GOT3 (cell line): ENCODE measurements around the gene CCM2L.

Experiments
- DNase-seq: peaks from one replicate; lab custom pipeline; 2025; ENCODE audit warnings: mixed read lengths; lab: John Stamatoyannopoulos, UW

Gene CCM2L

DNA sequence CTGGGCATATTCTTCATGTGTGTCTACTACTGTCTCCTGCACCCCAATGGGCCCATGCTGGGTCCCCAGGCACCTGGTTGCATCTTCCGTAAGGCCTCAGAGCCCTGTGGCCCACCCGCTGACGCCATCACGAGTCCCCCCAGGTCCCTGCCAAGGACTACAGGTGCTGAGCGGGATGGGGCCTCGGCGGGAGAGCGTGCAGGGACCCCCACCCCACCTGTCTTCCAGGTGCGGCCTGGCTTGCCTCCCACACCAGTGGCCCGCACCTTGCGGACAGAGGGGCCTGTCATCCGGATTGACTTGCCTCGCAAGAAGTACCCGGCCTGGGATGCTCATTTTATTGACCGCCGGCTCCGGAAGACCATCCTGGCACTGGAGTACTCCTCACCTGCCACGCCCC is 13.2 kb upstream of the CCM2L start:
- DNase-seq: no peak

DNA sequence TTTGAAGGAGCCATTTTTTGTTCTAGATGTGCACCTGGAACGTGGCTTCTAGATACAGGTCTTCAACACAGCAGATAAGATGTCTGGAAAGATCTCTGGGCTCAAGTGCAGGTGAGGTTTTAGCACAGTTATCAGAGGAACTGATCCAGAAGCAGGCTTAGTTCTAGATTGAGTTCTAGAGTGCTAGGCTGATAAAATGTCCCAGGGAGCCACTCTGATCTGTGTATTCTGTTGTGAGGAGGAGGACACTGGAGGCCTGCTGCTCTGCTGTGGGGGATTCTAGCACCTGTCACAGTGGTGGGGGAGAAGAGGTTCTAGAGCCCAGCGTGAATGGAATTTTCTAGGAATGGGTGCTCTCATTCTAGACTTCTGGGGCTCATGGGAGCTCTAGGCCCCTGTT is 12.0 kb upstream of the CCM2L start:
- DNase-seq: no peak

DNA sequence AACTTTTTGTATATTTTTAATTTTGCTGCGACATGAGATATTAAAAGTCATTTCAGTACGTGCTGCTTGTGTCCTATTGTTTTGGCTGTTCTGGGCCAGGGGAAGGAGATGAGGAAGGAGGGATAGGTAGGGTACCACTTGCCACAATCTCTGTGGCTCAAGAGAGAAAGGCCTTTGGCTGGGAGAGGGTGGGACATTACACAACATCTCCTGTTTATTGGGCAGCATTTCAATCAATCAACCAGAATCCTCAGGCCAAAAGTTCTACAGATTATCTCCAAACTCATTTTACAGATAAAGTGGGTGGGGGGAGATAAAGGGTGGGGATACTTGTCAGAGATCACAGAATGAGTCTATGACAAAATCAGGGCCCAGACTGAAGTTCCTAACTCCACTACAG is 6.9 kb upstream of the CCM2L start:
- no peak for DNase-seq

DNA sequence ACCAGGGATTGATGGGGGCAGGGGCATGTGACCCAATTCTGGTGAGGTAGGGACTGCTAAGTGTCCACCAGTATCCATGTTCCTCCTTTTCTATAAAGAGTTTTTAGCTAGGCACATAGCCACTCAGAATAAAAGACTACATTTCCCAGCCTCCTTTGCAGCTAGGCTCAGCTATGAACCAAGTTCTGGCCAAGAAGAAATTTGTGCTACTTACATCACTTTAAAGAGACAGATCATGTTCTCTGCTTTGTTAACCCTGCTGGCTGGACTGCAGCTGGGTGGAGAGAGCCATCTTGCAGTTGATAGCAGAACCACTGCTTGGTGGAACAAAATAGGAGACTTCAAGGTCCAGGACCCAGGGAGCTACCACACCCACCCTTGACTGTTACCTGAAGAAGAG is 5.3 kb upstream of the CCM2L start:
- DNase-seq: no peak

DNA sequence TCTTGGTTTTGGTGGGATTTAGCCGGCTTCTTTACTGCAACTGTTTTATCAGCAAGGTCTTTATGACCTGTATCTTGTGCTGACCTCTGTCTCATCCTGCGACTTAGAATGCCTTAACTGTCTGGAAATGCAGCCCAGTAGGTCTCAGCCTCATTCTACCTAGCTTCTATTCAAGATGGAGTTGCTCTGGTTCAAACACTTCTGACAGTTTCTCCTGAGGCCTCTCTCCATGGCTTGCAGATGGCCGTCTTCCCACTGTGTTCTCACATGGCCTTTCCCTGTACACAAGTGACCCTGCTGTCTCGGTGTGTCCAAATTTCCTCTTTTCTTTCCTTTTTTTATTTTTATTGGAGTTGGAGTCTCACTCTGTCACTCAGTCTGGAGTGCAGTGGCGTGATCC is 4.2 kb upstream of the CCM2L start:
- DNase-seq: no peak

DNA sequence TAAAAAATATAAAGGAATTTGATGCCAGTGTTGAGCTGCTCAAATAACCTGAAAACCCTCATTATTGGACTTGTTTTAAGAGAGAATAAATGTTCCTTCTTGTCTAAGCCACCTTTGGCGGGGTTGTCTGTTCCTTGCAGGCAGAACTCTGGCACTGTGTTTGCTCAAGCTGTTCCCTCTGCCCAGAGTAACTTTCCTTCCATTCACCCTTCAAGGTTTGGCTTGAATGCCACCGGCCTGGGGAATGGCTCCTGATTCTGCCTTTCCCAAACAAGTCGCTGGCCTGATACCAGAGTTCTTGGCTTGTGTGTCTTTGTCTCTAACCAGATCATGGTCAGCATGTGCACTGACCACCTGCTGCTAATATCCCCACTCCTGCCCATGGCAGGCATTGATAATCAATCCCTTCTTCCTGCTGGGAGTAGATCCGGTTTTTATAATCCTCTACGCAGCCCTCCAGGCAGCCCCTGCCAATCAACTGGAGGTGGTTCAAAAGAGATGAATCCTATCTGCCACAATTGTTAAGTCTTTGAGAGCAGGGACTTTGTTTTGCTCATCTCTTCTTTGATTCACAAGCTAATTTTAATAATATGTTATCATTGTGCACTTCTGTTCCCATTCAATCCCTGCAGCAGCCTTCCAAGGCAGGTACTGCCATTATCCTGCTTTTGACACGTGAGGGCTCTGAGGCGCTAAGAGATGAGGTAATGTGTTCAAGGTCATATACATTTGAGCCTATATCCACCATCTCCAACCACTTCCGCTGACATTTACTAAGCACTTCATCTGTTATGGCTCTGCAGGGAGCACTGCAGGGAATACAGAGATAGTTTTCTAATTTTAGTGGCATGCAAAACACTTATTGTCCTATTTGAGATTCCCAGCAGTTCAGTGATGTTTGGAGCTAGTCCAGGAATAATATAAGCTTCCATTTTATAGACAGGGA is 3.1 kb upstream of the CCM2L start:
- no peak for DNase-seq

DNA sequence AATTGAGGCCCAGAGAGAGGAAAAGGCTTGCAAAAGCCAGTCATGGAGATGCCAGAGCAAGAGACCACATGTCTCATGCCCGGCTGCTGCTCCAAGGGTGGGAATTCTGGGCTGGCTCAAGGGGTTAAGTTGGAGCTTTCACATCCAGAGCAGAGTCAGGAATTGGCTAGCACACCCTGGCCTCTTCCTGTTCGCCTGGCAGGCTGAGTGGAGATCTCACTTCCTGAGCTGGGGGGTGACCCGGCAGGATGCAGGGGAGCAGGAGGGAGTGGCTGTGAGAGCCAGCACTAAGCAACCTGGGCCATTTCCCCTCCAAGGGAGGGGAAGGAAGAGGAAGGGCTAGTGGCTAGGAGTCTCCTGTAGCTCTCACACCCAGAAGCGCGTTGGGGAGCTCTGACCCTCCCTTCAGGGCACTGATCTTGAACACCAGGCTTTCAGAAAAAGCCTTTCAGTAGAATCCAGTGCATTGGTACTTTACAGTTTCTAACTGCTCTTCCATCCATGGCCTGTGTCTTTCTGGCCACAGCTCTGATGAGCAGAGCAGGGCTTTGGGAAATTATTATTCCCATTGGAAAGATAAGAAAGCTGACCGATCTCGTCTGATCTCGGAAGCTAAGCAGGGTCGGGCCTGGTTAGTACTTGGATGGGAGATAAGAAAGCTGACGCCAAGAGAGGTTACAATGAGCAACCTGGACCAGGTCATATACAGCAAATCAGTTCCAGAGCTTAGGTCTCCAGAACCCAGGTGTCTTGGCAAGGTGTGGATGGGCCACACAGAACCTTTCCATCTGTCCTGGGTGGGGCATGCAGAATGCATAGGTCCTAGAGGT is 2.2 kb upstream of the CCM2L start:
- DNase-seq: no peak

DNA sequence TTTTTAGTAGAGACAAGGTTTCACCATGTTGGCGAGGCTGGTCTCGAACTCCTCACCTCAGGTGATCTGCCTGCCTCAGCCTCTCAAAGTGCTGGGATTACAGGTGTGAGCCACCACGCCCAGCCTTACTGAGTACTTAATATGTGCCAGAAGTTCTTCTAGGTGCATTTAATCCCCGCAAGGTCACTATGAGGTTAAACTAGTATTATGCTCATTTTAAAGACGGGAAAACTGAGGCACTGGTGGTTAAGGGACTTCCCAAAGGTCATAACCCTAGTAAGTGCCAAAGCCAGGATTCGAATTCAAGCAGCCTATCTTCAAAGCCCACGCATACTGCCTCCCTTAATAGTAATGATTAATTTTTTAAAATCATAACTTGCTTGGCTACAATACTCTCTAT is 674 bp upstream of the CCM2L start:
- no peak for DNase-seq

DNA sequence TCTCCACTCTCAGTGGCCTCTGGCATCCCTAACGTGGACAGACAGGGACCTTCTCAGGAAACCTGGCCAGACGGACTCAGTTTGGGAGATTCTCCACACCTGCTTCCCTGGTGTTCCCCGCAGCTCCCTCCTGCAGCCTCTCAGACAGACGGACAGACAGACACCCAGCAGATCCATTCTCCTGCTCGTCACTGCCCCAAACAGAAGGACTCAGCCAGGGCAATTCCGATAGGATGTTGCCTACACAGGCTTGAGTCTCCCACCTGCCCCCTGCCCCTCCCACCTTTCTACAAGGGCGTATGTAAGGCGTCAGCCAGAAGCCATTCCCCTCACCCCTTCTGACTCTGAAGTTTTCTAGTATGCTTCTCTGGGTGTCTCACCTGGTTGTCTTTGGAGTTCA is 428 bp downstream of the CCM2L start:
- DNase-seq: no peak

DNA sequence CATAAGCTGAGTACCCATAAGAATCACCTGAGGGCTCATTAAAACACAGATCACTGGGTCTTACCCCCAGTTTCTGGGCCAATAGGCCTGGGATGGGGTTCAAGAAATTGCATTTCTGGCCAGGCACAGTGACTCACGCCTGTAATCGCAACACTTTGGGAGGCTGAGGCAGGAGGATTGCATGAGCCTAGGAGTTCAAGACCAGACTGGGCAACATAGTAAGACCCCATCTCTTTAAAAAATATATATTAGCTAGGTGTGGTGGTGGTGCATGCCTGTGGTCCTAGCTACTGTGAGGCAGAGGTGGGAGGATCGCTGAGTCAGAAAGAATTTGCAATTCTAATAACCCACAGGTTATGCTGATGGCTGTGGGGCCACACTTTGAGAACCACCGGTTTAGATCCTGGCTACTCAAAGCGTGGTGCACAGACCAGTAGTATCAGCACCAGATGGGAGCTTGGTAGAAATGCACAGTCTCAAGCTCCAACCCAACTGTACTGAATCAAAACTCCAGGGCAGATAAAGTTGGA is 2.0 kb downstream of the CCM2L start:
- no peak for DNase-seq

DNA sequence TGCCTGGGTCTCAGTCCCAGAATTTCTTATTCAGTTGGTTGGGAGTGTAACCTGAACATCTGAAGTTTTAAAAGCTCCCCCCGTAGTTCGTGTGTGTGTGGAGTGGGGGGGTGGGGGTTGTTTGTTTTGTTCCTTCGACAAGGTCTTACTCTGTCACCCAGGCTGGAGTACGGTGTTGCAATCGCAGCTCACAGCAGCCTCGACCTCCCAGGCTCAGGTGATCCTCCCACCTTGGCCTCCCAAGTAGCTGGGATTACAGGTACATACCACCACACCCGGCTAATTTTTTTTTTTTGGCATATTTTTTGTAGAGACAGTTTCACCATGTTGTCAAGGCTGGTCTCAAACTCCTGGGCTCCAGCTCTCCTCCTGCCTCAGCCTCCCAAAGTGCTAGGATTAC is 3.1 kb downstream of the CCM2L start:
- no peak for DNase-seq

DNA sequence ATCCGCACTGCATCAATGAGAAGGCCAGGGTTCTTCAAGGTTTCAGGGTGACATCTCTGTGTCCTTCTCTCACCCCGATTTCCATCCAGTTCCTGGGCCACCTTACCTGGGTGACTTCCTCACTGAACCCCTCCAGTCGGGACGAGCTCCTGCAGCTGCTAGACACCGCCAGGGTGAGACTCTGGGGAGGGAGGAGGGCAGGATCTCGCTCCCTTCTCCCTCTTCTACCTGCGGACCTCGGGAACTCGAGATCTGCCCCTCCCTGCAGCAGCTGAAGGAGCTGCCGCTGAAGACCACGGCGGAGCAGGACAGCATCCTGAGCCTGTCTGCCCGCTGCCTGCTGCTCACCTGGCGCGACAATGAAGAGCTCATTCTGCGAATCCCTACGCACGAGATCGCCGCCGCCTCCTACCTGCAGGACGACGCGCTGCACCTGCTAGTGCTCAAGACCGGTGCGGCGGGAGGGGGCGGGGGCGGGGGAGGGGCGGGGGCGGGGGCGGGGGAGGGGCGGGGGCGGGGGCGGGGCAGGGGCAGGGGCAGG is 7.5 kb downstream of the CCM2L start:
- DNase-seq: no peak

DNA sequence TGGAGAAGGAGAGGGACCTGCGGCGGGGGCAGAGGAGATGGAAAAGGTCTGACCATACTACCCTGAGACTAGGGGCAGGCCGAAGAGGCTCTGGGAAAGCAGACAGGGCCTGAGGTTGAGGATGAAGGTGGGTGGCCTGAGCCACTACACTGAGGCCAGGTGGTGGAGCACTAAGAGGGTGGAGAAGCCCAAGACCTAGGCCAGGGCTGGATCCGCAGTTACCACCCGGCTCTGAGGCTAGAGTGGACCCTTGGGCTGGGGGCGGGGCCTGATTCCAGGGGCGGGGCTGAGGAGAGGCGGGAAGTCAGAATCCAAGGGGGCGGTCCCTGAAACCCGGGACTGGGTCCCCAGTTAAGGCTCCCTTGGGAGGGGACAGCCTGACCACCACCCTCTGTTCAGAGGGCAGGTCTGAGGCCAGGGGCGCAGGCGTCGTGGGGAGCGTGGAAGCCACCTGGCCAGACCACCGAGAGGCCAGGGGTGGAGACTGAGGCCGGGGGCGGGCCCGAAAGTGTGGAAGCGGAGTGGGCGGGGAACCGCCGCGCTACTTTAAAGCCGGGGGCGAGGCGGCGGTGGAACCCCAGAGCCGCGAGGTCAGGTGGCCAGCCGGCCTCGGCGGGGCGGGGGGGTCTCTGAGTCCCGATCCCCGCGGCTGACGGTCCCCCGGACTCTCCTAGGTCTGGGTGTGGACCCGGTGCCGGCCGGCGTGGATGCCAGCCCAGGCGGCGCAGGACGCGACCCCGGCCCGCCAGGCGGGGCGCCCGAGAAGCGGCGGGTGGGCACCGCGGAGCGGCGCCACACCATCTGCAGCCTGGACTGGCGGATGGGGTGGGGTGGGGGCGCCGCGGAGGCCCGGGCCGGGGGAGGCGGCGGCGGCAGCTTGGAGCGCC is 8.3 kb downstream of the CCM2L start:
- no peak for DNase-seq

DNA sequence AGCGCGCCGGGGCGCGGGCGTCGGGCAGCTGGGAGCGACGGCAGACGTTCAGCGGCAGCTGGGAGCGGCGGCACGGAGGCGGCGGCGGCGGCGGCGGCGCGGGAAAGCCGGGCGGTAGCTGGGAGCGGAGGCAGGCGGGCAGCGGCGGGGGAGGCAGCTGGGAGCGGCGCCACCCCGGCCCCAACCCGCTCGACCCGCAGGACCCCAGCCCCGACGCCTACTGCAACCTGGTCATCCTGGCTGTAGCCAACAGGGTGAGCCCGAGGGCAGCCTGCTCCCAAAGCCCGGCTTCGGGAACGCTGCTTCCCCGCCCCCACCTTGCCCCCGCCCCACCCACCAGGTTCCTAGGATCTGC is 8.9 kb downstream of the CCM2L start:
- no peak for DNase-seq

DNA sequence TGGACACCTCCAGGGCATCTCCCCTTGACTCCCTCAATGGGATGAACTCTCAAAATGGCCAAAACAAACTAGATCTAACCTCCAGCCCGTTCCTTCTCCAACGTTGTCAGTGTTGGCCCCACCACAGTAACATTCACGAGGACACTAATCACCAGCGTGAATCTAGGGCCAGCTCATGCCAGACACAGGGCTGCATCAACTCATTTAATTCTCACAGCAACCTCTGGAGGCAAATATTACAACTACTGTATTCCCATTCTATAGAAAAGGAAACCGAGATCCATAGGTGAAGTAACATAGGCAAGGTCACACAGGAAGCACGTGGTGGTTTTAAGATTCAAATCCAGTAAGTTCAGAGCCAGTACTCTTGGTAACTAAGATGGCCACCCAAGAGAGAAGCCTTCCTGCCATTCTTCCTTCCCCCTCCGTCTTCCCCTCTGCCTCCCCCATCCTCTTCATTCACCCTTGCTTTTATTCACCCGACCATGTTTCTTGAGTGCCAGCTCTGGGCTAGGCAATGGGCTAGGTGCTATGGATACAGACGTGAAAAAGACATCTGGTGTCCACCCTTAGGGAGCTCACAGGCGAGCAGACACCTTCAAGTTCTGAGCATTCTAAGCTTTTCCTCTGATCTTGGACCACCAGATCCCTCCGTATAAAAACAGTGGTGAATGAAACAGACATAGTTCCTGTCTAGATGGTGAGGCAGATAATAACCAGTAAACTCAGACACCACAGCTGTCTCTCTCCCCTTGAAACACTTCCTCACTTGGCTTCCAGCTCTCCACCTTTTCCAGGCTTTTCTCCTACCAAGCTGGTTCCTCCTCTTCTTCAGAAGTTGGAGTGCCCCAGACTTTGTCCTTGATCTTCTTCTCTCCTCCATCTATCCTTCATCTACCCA is 9.6 kb downstream of the CCM2L start:
- DNase-seq: no peak

DNA sequence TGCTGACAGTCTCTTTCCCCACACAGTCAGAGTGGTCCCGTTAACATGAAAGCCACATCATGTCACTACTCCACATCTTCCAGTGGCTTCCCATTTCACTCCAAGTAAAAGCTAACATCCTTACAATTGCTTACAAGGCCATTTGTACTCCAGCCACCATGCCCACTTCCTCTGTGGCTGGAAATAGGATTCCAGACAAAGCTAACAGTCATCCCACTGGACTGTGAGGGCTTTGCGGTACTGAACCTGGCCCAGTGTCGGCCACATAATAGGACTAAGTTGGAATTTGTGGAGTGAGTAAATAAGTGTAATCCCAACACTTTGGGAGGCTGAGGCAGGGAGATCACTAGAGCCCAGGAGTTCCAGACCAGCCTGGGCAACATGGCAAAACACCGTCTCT is 10.9 kb downstream of the CCM2L start:
- no peak for DNase-seq

DNA sequence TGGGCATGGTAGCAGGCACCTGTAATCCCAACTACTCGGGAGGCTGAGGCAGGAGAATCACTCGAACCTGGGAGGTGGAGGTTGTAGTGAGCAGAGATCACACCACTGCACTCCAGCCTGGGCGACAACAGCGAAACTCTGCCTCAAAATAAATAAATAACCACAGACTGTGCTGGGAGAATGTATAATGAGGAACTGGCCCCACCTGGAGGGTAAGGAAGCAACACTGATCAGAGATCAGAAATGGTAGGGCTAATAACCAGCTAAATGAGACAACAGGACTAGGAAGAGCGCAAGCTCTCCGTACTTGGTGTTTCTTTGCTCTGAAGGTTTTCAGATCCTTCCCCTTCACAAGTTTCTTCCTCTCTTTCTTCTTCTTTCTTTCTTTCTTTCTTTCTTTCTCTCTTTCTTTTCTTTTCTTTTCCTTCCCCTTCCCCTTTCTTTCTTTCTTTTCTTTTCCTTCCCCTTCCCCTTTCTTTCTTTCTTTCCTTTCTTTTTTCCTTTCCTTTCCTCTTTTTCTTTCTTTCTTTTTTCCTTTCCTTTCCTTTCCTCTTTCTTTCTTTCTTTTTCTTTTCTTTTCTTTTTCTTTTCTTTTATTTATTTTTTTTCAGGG is 14.6 kb downstream of the CCM2L start:
- DNase-seq: no peak

DNA sequence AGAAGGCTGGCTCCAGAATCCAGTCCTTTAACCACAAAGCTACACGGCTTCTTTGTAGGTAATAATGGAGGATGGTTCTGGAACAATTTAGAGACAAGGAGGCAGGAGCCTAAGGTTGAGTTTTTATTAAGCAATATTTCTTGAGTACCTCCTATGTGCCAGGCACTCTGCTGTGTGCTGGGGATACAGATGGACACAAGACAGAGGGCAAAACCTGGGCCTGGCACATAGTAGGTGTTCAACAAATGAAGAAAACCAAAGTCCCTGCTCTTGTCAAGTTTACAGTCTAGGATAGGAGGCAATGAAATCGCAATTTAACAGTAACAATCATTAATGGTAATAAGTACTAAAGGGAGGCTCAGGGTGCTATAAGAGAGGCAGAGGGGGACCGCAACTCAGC is 17.4 kb downstream of the CCM2L start:
- no peak for DNase-seq

DNA sequence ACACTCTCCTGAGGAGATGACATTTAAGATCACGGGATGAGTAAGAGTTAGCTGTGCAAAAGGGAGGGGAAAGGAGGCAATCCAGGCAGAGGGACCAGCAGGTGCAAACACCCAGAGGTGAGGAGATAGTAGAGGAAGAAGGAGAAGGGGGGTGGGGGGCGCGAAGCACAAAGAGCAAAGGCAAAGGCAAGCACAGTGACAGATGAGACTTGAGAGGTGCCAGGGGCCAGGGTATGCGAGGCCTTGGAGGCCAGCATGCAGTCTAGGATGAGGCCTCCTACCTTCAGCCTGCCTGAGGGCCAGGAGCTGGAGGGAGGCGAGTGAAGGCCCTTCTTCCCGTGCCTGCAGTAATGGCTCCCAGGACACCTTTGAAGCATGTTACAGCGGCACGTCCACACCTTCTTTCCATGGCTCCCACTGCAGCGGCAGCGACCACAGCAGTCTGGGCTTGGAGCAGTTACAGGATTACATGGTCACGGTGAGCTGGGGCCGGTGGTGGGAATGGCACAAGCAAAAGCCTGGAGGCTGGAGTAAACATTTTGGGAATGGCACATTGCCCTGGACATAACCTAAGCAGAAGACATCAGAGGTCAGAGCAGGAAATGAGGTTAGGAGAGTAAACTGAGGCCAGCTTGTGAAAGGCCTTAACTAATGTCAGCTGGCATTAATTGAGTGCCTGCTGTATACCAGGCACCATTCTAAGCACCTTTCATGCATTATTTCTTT is 18.6 kb downstream of the CCM2L start:
- no peak for DNase-seq

DNA sequence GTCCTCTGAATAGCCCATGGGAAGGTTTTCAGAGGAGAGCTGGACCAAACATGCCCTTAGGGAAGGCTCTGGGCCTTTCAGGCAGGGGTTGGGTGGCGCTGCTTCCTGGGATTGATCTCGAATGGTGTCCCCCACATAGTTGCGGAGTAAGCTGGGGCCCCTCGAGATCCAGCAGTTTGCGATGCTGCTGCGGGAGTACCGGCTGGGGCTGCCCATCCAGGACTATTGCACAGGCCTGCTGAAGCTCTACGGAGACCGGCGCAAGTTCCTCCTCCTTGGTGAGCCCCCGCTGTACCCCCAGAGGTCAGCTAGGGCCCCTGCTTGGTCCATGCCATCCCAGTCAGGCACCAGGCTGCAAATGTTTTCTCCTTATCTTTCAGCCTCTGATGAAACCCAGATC is 19.3 kb downstream of the CCM2L start:
- DNase-seq: no peak
